NCI-H82 treated with DMSO at 0.1 percent for 48 hours (cell line): ENCODE measurements around the gene RAP1GAP2.
"Not testable (repeated sequence)": the region's sequence is repeated elsewhere in the genome, so short reads cannot be mapped to it uniquely, and the experiment has no call there.

Source experiments
- DNase-seq: peaks from one replicate; lab custom pipeline; 2025; ENCODE audit not compliant: unreplicated experiment; lab: John Stamatoyannopoulos, UW

RAP1GAP2 gene

GRCh38 chr17:2796164-2797125, at the start of gene RAP1GAP2:
TSS of gene RAP1GAP2 (plus strand) at chr17:2796438. CDS start at chr17:2796528, 90 bp downstream.
- DNase-seq, result no peak

- no peak for DNase-seq
Measured at GRCh38 chr17:2749058-2749783, 47.0 kb upstream of the RAP1GAP2 start, which contains the start of gene CCDC92B. TSS of gene CCDC92B (minus strand) at chr17:2749652. CDS start at chr17:2735145, 14,507 bp downstream.

GRCh38 chr17:2749784-2750181, 46.5 kb upstream of the RAP1GAP2 start:
- peak; percentile 56 for DNase-seq

- DNase-seq, result peak; percentile 59
Measured at GRCh38 chr17:2750721-2751120, 45.5 kb upstream of the RAP1GAP2 start.

- no peak for DNase-seq
Measured at GRCh38 chr17:2751491-2751890, 44.7 kb upstream of the RAP1GAP2 start.

- DNase-seq, result no peak
Measured at GRCh38 chr17:2755891-2756724, 40.1 kb upstream of the RAP1GAP2 start.

- no peak for DNase-seq
Measured at GRCh38 chr17:2758870-2759269, 37.4 kb upstream of the RAP1GAP2 start.

- no peak for DNase-seq
Measured at GRCh38 chr17:2770129-2770528, 26.1 kb upstream of the RAP1GAP2 start.

- DNase-seq, result no peak
Measured at GRCh38 chr17:2775206-2775605, 21.0 kb upstream of the RAP1GAP2 start.

GRCh38 chr17:2776589-2777241, 19.5 kb upstream of the RAP1GAP2 start:
- peak; percentile 50 for DNase-seq

GRCh38 chr17:2777242-2777867, 18.9 kb upstream of the RAP1GAP2 start:
- DNase-seq, result no peak

GRCh38 chr17:2778489-2778888, 17.7 kb upstream of the RAP1GAP2 start:
- no peak for DNase-seq

- no peak for DNase-seq
Measured at GRCh38 chr17:2779545-2779944, 16.7 kb upstream of the RAP1GAP2 start.

- no peak for DNase-seq
Measured at GRCh38 chr17:2780256-2780655, 16.0 kb upstream of the RAP1GAP2 start.

GRCh38 chr17:2780931-2781454, 15.2 kb upstream of the RAP1GAP2 start:
- DNase-seq, result no peak

GRCh38 chr17:2781598-2781997, 14.6 kb upstream of the RAP1GAP2 start:
- not testable (repeated sequence) for DNase-seq

GRCh38 chr17:2782055-2782454, 14.2 kb upstream of the RAP1GAP2 start:
- DNase-seq, result no peak

- no peak for DNase-seq
Measured at GRCh38 chr17:2783310-2784030, 12.8 kb upstream of the RAP1GAP2 start.

GRCh38 chr17:2784864-2785263, 11.4 kb upstream of the RAP1GAP2 start:
- no peak for DNase-seq
